Measurements from ENCODE around the gene GNL3. TPM values are rescaled to one million over a fixed set of nuclear protein-coding genes. Genes with fewer than 3 reads are reported as not detected.

The GNL3 gene
- total RNA-seq, 4 donors from 2014 or later: 55.8 to 371 (median 93.0) TPM

DNA sequence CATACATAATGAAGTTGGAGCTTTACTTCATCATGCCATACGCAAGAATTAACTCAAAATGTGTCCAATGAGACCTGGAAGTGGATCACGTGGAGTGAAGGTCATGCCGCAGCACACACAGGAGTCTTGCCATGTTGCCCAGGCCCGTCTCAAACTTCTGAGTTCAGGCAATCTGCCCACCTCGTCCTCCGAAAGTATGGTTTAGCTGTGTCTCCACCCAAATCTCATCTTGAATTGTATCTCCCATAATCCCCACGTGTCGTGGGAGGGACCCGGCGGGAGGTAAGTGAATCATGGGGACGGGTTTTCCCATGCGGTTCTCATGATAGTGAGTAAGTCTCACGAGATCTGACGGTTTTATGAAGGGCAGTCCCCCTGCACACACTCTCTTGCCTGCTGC, 45.8 kb downstream of the GNL3 start:
- TF ChIP-seq, protein P1, sequence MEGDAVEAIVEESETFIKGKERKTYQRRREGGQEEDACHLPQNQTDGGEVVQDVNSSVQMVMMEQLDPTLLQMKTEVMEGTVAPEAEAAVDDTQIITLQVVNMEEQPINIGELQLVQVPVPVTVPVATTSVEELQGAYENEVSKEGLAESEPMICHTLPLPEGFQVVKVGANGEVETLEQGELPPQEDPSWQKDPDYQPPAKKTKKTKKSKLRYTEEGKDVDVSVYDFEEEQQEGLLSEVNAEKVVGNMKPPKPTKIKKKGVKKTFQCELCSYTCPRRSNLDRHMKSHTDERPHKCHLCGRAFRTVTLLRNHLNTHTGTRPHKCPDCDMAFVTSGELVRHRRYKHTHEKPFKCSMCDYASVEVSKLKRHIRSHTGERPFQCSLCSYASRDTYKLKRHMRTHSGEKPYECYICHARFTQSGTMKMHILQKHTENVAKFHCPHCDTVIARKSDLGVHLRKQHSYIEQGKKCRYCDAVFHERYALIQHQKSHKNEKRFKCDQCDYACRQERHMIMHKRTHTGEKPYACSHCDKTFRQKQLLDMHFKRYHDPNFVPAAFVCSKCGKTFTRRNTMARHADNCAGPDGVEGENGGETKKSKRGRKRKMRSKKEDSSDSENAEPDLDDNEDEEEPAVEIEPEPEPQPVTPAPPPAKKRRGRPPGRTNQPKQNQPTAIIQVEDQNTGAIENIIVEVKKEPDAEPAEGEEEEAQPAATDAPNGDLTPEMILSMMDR (IDR thresholded peaks at IDR 0.05): no peak
- ATAC-seq (ENCODE audit: low FRiP score): no peak
- DNase-seq (ENCODE audit: low spot score): no peak

DNA sequence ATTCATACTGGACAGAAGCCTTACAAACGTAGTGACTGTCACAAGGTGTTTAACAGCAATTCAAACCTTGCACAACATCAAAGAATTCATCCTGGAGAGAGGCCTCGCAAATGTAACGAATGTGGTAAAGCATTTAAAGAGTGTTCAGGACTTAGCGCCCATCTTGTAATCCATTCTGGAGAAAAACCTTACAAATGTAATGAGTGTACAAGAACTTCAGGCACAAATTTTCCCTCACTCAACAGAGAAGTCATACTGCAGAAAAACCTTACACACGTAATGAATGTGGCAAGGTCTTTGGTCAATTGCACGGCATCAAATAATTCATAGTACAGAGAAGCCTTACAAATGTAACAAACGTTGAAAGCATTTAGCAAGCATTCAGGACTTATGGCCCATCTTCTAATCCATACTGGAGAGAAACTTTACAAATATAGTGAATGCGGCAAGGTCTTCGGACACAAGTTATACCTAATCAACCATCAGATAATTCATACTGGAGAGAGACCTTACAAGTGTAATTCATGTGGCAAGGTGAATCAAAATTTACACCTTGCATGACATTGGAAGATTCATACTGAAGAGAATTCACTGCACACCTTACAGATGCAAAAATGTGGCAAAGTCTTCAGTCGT, 47.5 kb downstream of the GNL3 start:
- no peak for DNase-seq (ENCODE audit: low spot score)
- no peak for ATAC-seq (ENCODE audit: low FRiP score)
- TF ChIP-seq, protein P1 (IDR thresholded peaks at IDR 0.05): no peak

DNA sequence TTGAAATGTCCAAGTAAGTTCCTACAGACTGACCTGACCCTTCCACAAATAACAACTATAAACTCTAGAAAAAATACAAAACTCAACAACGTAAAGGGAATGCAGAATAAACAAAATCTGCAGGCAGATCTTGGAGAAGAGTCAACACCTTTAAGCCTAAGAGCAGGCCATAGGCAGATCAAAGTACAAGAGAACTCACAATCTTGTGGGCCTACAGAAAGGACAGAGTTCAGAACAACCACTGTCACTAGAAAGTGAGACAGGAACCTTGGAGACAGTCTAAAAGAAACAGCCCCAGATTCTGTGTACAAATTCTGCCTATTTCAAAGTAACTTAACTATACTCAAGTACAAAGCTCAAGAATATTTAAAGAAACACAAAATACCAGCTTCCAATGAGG, 53.9 kb downstream of the GNL3 start:
- no peak for ATAC-seq (ENCODE audit: low FRiP score)
- no peak for DNase-seq (ENCODE audit: low spot score)
- TF ChIP-seq, protein P1 (IDR thresholded peaks at IDR 0.05): no peak

DNA sequence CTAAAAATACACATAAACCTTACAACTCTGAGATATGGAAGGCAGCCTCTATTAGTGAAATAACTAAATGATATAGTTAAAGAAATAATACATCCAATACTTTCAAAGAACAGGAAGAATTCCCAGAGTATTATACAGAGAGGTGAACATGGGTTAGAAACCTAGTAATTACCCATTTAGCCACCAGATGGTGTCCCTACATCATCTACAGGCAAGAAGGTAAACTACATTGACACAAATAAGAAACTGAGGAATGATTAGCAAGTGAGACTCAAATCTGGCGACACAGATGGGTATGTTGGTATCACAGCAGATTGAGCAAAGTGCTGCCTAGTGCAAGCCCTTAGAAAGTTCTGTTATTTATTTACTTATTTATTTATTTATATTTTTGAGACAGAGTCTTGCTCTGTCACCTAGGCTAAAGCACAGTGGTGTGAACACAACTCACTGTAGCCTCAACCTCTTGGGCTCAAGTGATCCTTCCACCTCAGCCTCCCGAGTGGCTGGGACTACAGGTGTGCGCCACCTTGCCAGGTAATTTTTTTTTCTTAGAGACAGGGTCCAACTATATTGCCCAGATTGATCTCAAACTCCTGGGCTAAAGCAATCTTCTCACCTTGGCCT, 56.7 kb downstream of the GNL3 start:
- DNase-seq (ENCODE audit: low spot score) (no peak), ATAC-seq (ENCODE audit: low FRiP score) (no peak)
- TF ChIP-seq, protein P1 (IDR thresholded peaks at IDR 0.05): no peak

DNA sequence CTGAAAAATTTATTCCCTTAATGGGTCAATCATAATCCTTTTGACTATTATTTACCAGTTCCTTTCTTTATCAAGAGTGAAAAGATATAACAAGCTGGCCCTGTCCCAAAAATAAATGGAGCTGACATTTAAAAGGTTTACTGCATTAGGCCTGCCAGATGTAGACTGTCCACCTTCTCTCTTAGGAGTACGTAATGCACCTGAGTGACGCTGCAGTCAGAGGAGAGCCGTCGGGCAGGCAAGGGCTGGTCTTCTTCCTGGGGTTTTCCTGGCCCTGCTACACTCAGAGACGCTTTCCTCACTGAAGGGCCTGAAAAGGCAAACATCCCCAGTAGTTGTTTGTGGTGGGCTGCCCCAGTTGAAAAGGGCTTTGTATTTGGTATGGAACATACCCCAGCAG, 57.3 kb downstream of the GNL3 start:
- ATAC-seq (ENCODE audit: low FRiP score) (no peak), DNase-seq (ENCODE audit: low spot score) (no peak)
- TF ChIP-seq, protein P1 (IDR thresholded peaks at IDR 0.05): no peak

DNA sequence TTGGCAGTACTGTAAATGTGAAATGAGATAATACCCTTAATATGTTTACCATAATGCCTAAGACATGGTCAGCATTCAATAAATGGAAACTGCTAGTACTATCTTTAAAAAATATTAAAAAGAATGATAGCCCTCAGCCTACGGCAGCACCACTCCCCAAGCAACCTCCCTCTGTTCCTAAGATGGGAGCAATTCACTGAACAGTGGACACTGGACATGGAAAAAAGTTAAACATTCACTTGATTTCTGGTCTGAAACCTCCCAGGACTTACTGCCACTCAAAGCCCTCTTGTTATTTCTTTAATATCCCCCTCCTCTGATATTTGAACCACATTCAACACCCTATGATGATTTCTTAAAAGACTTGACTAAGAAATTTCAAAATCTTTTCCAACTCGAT, 57.9 kb downstream of the GNL3 start:
- no peak for DNase-seq (ENCODE audit: low spot score)
- TF ChIP-seq, protein P1 (IDR thresholded peaks at IDR 0.05): no peak
- ATAC-seq (ENCODE audit: low FRiP score): no peak

Small RNAs within 50 kb of the gene (small RNA-seq; reads per million reads assigned to genes)
- gene AC006254.2 (not detected), gene RF00569 (5,278 reads per million, percentile 100 among the genes with 10 or more reads in this experiment), gene RF01183 (not detected), gene SNORD19 (not detected), gene SNORD19B (not detected), gene SNORD69 (4,208 reads per million, percentile 99 among the genes with 10 or more reads in this experiment)

Other genes starting within 250 kb of the GNL3 start
- gene SEMA3G, start 240.9 kb upstream of the GNL3 start, total RNA-seq: 100 to 1,000 TPM in 3 of 4 donors, 10 to 100 TPM in 1; 21.3 to 200 (median 131) TPM
- gene TNNC1, start 232.0 kb upstream of the GNL3 start, total RNA-seq: 1 to 10 TPM in 2 of 4 donors, not detected in 2; 2.4 to 2.5 TPM
- 10 to 100 TPM; 59.8 to 82.3 (median 68.5) TPM for gene NISCH, start 230.4 kb upstream of the GNL3 start, total RNA-seq
- gene STAB1, start 190.7 kb upstream of the GNL3 start, total RNA-seq: 100 to 1,000 TPM; 231 to 610 (median 304) TPM
- 10 to 100 TPM; 18.3 to 50.3 (median 39.5) TPM for gene NT5DC2, start 152.2 kb upstream of the GNL3 start, total RNA-seq
- 10 to 100 TPM in 2 of 4 donors, 1 to 10 TPM in 2; 3.2 to 27.9 (median 13.8) TPM for gene UQCC5, start 149.4 kb upstream of the GNL3 start, total RNA-seq
- 100 to 1,000 TPM in 3 of 4 donors, 10 to 100 TPM in 1; 89.4 to 118 (median 114) TPM for gene PBRM1, start 119 bp upstream of the GNL3 start, total RNA-seq
- gene GLT8D1, start 19.8 kb downstream of the GNL3 start, total RNA-seq: 10 to 100 TPM; 24.0 to 53.0 (median 45.4) TPM
- 100 to 1,000 TPM in 2 of 4 donors, 10 to 100 TPM in 2; 49.2 to 138 (median 84.9) TPM for gene SPCS1, start 20.1 kb downstream of the GNL3 start, total RNA-seq
- gene NEK4, start 84.9 kb downstream of the GNL3 start, total RNA-seq: 10 to 100 TPM; 16.8 to 22.0 (median 18.7) TPM
- gene ITIH1, start 91.6 kb downstream of the GNL3 start, total RNA-seq: under 1 TPM in 1 of 4 donors, not detected in 3; 0.94 TPM
- gene ITIH3, start 108.8 kb downstream of the GNL3 start, total RNA-seq: 1 to 10 TPM in 3 of 4 donors, under 1 TPM in 1; 0.93 to 2.8 (median 1.9) TPM
- 10 to 100 TPM in 1 of 4 donors, 1 to 10 TPM in 3; 1.2 to 18.8 (median 3.6) TPM for gene ITIH4, start 144.6 kb downstream of the GNL3 start, total RNA-seq
- gene MUSTN1, start 149.0 kb downstream of the GNL3 start, total RNA-seq: 10 to 100 TPM in 1 of 4 donors, 1 to 10 TPM in 3; 2.8 to 34.7 (median 6.4) TPM
- 10 to 100 TPM; 15.1 to 34.7 (median 18.8) TPM for gene STIMATE, start 211.5 kb downstream of the GNL3 start, total RNA-seq

All from omental fat pad (tissue), 4 donors.